Stimulated activated CD4-positive, alpha-beta T cell treated with anti-CD3 and anti-CD28 coated beads, Interleukin-12 subunit alpha, Interleukin-12 subunit beta, amount 100 ng/mL, for 4 hours (primary cell): ENCODE data around the gene RABL6.

Source experiments
- DNase-seq: peaks from one replicate; pipeline ENCODE4 v3.0.0-alpha.2; 2020

The RABL6 gene

DNA sequence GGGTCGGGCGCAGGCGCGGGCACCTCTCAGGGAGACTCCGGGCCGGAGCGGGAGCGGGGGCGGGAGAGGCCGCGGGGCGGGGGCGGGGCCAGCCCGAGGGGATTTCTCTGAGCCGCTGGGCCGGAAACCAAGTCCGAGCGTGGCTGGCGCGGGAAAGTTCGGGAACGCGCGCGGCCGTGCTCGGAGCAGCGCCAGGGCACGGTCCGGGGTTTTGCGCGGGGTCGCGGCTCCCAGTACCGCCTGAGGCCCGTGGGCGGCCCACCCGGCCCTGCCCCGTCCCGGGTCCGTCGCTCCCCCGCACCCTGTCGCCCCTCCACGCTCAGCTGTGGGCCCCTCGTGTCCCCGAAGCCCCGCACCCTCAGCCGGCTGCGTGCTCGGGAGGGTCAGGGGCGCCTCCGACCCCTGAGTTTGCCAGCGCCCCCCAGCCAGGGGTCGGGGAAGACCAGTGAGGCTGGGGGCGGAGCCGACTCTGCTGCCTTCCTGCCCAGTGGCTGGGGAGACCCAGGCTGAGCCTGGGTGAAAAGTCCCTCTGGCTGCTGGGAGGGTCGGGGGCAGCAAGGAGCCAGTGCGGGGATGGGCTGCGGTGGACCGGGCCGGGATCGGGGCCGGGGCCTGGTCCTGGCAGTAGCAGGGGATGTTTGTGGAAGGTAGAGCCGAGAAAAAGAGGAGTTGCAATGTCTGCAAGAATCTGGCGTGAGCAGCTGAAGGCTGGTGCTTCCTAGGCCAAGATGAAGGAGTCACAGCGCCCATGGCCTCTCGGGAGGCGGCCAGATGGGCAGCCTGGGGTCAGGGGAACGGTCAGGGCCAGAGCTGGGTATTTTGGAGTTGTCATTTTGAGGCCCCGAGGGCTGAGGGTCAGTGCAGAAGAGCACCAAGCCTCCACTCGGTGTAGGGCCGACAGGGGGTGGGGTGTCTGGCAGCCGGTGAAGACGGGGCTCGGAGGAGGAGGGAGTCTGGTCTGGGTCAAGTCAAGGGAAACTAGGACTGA lies 79.2 kb downstream of the RABL6 start:
- peak; percentile 42 for DNase-seq

- DNase-seq = no peak
Measured at GRCh38 chr9:136888454-136888853, 80.7 kb downstream of the RABL6 start.

GRCh38 chr9:136889858-136890257 lies 82.1 kb downstream of the RABL6 start:
- DNase-seq = no peak

DNA sequence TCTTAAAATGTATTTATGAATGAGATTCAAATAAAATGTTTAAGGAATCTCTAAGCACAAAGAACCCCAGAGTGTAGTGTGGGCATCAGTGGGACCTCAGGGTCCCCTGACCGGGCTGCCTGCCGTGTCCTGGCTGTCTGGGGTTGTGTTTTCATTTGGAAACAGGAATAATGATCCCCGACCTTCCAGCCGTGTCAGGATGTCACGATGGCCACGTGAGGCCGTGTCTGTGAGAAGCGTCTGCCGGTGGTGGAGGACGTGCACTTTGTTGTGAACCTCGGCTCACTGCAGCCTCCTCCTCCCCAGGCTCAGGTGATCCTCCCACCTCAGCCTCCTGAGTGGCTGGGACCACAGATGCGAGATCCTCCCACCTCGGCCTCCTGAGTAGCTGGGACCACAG lies 82.9 kb downstream of the RABL6 start:
- no peak for DNase-seq
